GM21528 (cell line): ENCODE results near the gene PLAAT3.
"Not testable (repeated sequence)": the region's sequence is repeated elsewhere in the genome, so short reads cannot be mapped to it uniquely, and the experiment has no call there.

Experiments used
- ATAC-seq: cut with Tn5 transposase; IDR thresholded peaks from one replicate; pipeline ENCODE4 v1.9.1; 2021; ENCODE audit warnings: mild to moderate bottlenecking, moderate library complexity; ENCODE audit not compliant: unreplicated experiment, low FRiP score

PLAAT3 gene

DNA sequence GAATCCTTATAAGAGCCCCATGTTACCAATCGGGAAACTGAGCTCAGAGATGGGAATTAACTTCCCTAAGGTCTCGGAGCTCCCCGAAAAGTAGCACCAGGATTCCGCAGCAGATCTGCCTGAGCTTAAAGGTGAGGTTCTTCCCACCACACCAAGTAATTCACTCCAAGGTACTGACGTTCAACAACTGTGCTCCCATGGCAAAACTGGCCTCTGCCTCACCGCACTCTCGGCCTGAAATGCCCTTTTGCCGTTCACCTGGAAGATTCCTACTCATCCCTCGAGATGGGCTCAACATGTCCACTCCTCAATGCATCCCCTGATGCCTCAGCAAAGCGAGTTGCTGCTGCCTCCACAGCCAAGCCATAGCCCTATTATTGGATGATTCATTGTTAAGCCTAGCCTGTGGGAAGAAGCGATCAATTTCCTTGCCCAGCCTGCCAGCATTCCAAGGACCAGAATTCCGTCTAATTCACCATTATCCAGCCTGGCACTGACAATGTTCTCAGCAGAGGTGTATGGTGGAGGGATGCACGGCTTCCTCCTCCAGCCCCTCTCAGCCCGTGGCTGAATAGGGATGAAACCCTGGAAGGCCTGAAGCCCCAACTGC, 4.2 kb downstream of the PLAAT3 start:
- ATAC-seq, result no peak

DNA sequence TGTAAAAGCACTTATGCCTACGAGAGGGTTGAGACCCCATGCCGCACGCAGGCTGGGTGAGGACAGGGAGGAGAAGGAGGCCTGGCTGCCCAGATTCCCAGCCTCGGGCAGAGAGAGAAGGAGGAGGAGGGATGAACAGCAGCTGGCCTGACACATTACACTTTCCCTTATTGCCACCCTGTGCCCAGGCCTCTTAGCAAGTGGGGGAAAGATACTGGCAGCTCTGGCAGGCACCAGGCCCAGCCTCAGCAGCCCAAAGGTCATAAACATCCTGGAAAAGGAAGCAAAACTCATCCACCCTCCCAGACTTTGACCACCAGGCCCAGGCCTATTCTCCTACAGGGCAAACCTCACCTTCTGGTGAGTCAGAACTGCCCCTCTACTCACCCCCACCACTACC, 4.7 kb downstream of the PLAAT3 start:
- ATAC-seq, result no peak

DNA sequence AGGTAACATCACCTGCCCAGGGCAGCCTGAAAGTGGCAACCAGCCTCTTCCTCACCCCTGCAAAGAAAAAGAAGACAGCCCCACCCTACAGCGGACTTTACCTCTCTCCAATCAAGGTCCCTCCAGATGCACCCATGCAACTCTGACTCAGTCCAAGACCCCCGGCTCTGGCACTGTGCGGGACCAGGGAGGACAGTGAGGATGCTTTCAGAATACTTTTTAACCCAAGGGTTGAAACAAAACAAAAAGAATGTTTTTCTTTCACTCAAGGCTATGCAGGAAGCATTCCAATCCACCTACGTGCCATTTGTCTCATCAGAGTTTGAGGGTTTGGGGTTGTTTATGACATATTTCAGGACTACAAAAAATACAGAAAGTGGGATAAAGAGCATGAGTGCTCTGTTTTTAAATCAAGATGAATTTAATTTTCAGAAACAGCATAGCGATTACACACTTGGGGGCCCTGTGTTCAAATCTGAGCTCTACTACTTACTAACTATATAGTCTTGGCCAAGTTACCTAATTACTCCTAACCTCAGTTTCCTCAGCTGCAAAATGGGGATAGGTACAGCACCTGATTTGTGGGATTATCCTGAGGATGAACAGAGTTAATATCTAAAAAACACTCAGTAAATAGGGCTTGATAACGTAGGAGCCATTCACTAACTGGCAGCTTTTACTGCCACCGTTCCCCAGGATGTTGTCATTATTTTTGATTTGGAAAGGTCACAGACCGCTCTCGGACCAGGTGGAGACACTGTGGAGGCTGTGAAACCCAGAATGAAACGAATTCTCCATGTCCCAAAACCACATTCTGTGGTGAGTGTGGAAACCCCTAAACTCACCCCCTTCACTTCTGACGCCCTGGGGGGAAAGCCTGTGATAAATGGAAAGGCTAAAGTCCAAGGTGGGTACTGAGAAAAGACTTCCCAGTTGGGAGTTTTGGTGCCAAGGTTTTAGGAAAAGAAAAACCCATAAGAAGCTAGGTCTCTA, 5.6 kb downstream of the PLAAT3 start:
- ATAC-seq, result no peak

- ATAC-seq, result no peak
Observed at GRCh38 chr11:63603180-63603518, 11.1 kb downstream of the PLAAT3 start.

GRCh38 chr11:63602290-63603179, 11.7 kb downstream of the PLAAT3 start:
- ATAC-seq, result not testable (repeated sequence)

GRCh38 chr11:63599211-63600122, 14.8 kb downstream of the PLAAT3 start:
- no peak for ATAC-seq

GRCh38 chr11:63598556-63598955, 15.7 kb downstream of the PLAAT3 start:
- no peak for ATAC-seq

GRCh38 chr11:63595296-63595695, 18.9 kb downstream of the PLAAT3 start:
- ATAC-seq, result no peak

DNA sequence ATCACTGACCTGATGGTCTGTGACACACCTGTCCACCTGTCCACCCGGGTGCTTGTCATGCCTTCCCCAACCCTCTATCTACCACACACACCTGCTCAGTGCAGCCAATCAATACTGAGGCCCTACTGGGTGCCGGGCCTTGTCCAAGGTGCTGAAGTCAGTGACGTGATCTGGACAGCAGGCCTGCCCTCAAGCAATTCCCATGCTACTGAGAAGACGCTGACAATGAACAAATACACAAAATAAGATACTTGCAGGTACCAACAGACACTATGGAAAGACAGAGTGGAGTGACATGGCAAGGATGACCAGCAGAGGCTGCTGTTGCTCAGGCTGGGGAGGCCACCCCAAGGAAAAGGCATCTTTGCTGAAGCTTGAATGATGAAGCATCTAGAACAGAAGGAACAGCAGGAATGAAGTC, 21.2 kb downstream of the PLAAT3 start:
- no peak for ATAC-seq

DNA sequence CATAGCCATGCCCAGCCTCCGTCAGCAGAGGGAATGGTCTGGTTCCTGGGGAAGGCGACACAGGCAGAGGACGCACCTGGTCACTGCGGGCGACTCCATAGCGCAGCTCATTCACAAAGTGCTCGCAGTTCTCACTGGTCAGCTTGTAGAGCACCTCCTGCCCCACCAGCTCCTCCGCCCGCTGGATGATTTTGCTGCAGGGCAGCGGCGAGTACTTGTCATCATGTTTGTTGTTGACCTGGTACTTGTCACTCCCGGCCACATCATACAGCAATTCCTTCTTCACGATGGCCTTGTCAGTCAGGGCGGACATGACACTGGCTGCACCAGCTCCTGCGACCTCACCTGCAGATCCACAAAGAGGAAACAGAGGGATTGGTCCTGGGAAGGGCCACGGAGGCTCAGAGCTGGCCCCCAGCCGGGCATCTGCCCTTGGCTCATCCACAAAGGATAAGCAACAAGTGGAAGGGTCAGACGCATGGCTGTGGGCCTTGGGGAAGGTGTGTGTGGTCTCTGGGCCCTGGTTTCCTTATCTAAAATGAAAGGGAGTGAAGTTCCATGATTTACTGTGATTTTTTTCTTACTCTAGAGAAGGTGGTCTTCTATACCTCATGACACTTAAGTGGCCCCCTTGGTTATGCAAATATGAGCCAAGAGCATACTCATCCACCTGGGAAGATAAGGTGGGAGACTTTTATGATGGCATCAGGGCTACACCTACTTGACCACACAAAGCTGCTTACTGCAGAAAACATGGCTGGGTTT, 24.0 kb downstream of the PLAAT3 start:
- no peak for ATAC-seq

- no peak for ATAC-seq
Observed at GRCh38 chr11:63589000-63589399, 25.2 kb downstream of the PLAAT3 start.

DNA sequence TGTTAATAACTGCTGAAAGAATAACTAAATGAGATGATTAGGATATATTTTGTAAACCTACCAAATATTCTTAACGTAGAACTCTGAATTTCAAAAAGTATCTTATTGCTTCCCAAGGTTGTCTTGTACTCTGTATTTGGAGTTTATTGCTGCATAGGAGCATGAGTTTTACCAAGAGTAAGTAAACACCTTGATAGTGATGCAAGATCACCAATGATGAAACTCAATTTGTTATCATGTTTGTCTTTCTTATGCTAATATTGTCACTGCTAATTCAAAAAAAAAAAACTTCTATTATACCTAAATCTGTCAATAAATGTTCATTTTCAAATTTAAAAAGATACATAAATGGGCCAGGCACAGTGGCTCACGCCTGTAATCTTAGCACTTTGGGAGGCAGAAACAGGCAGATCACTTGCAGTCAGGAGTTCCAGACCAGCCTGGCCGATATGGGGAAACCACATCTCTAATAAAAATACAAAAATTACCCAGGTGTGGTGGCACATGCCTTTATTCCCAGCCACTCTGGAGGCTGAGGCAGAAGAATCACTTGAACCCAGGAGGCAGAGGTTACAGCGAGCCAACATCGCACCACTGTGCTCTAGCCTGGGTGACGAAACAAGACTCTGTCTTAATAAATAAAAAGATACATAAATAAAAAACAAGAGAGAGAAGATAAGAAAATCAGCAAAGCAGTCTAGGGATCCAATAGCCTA, 27.6 kb downstream of the PLAAT3 start:
- ATAC-seq, result no peak

DNA sequence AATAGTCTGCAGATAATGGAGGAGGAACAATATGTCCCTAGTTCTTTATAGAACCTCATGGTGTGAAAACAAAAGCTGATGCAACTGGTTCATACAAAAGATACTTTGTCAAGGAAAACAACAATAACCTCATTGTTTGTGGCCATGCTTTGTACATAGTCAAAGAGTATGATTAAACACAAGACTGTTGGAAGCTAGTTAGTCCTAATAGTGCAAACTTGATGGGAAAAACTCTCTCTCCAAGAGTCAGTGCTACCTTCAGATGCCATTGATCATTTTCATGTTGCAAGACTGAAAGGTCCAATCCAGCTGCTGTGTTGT, 30.9 kb downstream of the PLAAT3 start:
- no peak for ATAC-seq

DNA sequence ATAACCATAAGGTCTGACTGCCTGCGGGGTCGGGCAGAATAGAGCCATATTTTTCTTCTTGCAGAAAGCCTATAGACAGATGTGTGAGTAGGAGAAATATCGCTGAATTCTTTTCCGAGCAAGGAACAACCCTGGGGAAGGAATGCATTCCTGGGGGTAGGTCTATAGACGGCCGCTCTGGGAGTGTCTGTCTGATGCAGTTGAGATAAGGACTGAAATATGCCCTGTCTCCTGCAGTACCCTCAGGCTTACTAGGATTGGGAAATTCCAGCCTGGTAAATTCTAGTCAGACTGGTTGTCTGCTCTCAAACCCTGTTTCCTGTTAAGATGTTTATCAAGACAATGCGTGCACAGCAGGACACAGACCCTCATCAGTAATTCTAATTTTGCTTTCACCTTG, 33.0 kb downstream of the PLAAT3 start:
- not testable (repeated sequence) for ATAC-seq

DNA sequence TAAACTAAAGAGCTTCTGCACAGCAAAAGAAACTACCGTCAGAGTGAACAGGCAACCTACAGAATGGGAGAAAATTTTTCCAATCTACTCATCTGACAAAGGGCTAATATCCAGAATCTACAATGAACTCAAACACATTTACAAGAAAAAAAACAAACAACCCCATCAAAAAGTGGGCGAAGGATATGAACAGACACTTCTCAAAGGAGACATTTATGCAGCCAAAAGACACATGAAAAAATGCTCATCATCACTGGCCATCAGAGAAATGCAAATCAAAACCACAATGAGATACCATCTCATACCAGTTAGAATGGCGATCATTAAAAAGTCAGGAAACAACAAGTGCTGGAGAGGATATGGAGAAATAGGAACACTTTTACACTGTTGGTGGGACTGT, 35.4 kb downstream of the PLAAT3 start:
- not testable (repeated sequence) for ATAC-seq

- ATAC-seq, result no peak
Observed at GRCh38 chr11:63574856-63575602, 39.2 kb downstream of the PLAAT3 start.

- no peak for ATAC-seq
Observed at GRCh38 chr11:63573881-63574855, 40.1 kb downstream of the PLAAT3 start.
